CD4-positive, alpha-beta memory T cell (primary cell): Measurements from ENCODE around the gene PIP5K1C. TPM values are rescaled to one million over a fixed set of nuclear protein-coding genes. Genes with fewer than 3 reads are reported as not detected.

Source experiments
- CTCF ChIA-PET: fragments of 350-600 bp; sonication (Branson Sonifier 250); formaldehyde crosslinking; loops from one replicate; lab custom pipeline; 2021; ENCODE audit warnings: inconsistent platforms; ENCODE audit not compliant: partially characterized antibody; lab: Charles Lee
- POLR2A ChIA-PET: fragments of 350-600 bp; sonication (Branson Sonifier 250); formaldehyde crosslinking; loops from one replicate; lab custom pipeline; 2021; ENCODE audit not compliant: partially characterized antibody; lab: Charles Lee
- DNase-seq, 5 donors: peaks; one replicate each; pipeline versions ENCODE4 v3.0.0 to v3.0.0-alpha.2; 2020 to 2022; ENCODE audit warnings: mixed read lengths in 1 of 5
- H3K27ac ChIP-seq: one replicate; pipeline ENCODE4 v1.7.0; 2013; ENCODE audit warnings: low read depth, low read length
- H3K27me3 ChIP-seq: 2 replicates; pipeline ENCODE4 v1.7.0; 2013; ENCODE audit warnings: mild to moderate bottlenecking, low read length, moderate library complexity; ENCODE audit not compliant: insufficient read depth
- H3K36me3 ChIP-seq: 2 replicates; pipeline ENCODE4 v1.7.0; 2013; ENCODE audit warnings: mild to moderate bottlenecking, low read length, moderate library complexity; ENCODE audit not compliant: insufficient read depth
- H3K4me1 ChIP-seq: 2 replicates; pipeline ENCODE4 v1.7.0; 2013; ENCODE audit warnings: mild to moderate bottlenecking, low read length, moderate library complexity; ENCODE audit not compliant: insufficient read depth
- H3K4me3 ChIP-seq, 2 donors: one replicate each; pipeline ENCODE4 v1.7.0; 2013; ENCODE audit warnings: low read length in 2 of 2, mild to moderate bottlenecking in 1 of 2
- H3K9me3 ChIP-seq, 2 donors: one replicate each; pipeline ENCODE4 v1.7.0; 2013; ENCODE audit warnings: low read length in 2 of 2, control low read depth in 1 of 2; ENCODE audit not compliant: control insufficient read depth in 1 of 2
- H3K27ac Mint-ChIP-seq, 7 donors: one replicate each; pipeline ENCODE4 v1.8.0; 2020 to 2021; ENCODE audit warnings: mixed read lengths in 7 of 7, mild to moderate bottlenecking in 6 of 7, inconsistent platforms in 3 of 7, moderate library complexity in 3 of 7
- H3K27me3 Mint-ChIP-seq, 2 donors: one replicate each; pipeline ENCODE4 v1.8.0; 2020 to 2021; ENCODE audit warnings: mixed read lengths in 2 of 2
- H3K36me3 Mint-ChIP-seq, 2 donors: one replicate each; pipeline ENCODE4 v1.8.0; 2020 to 2021; ENCODE audit warnings: mixed read lengths in 2 of 2, inconsistent platforms in 1 of 2, mild to moderate bottlenecking in 1 of 2
- H3K4me1 Mint-ChIP-seq, 4 donors: one replicate each; pipeline ENCODE4 v1.8.0; 2020 to 2021; ENCODE audit warnings: mixed read lengths in 4 of 4, mild to moderate bottlenecking in 1 of 4
- H3K4me3 Mint-ChIP-seq, 8 donors: one replicate each; pipeline ENCODE4 v1.8.0; 2020 to 2021; ENCODE audit warnings: mixed read lengths in 8 of 8, mild to moderate bottlenecking in 7 of 8, moderate library complexity in 6 of 8, inconsistent platforms in 3 of 8
- H3K9me3 Mint-ChIP-seq, 8 donors: one replicate each; pipeline ENCODE4 v1.8.0; 2020 to 2021; ENCODE audit warnings: mixed read lengths in 8 of 8, mild to moderate bottlenecking in 5 of 8, inconsistent platforms in 3 of 8, moderate library complexity in 1 of 8
- intact Hi-C: fragments of 100-400 bp; cut with micrococcal nuclease; formaldehyde crosslinking; loops from one replicate; pipeline ENCODE4 v1.15.1; 2023
- polyA plus RNA-seq, 2 donors: library from polyadenylated mRNA; unstranded; fragments of 300-500 nt; fragmentation: Illumina TruSeq; gene quantifications; one replicate each; pipeline ENCODE4 v1.2.3, GENCODE V29; 2021
- total RNA-seq, 2 experiments: library from RNA; stranded (reverse); gene quantifications; one replicate each; pipeline ENCODE4 v1.2.3, GENCODE V29; 2021

PIP5K1C gene
- total and polyA plus RNA-seq, 4 experiments from 2014 or later, result 1.7 to 29.7 (median 23.7) TPM

GRCh38 chr19:3687774-3688706 lies 12.2 kb downstream of the PIP5K1C start:
- intact Hi-C loops, result no loop called here
- H3K27ac ChIP-seq, result peak overlapping the region; percentile 45
- POLR2A ChIA-PET, result interaction anchor here (0.6 to 3.8 kb wide), 13 partner anchors 11 to 961 kb away, joined by 3 to 44 read pairs (median 4); partner anchors contain the start of genes MRPL54 and PIP5K1C
- Mint-ChIP-seq H3K4me3 (peak overlapping the region; percentile 69 to 88 (median 84)), H3K9me3 (no peaks in the 10 kb centered on the region), H3K27ac (peak overlapping the region; percentile 48 to 92 (median 78)), H3K27me3 (no peaks in the 10 kb centered on the region), H3K36me3 (peaks cover 3 to 10% of the 10 kb centered on the region in 2 donors), H3K4me1 (peaks cover 22 to 44% (median 32%) of the 10 kb centered on the region in 4 donors)
- peak overlapping the region; percentile 36 to 41 for H3K4me3 ChIP-seq
- DNase-seq, result peak; percentile 24 to 38 (median 33)
- no peaks in the 10 kb centered on the region for H3K9me3 ChIP-seq
- peaks cover 30% of the 10 kb centered on the region for H3K4me1 ChIP-seq
- CTCF ChIA-PET, result interaction anchor here (0.7 to 3.9 kb wide), 5 partner anchors 9 to 73 kb away, joined by 3 to 18 read pairs (median 8); partner anchors contain the start of gene PIP5K1C
- H3K36me3 ChIP-seq, result peaks cover 5% of the 10 kb centered on the region
- H3K27me3 ChIP-seq, result no peaks in the 10 kb centered on the region

GRCh38 chr19:3687393-3687773 lies 12.9 kb downstream of the PIP5K1C start:
- no peaks in the 10 kb centered on the region for H3K9me3 ChIP-seq
- peaks cover 5% of the 10 kb centered on the region for H3K36me3 ChIP-seq
- H3K4me3 ChIP-seq, result peak overlapping the region; percentile 36 to 41
- Mint-ChIP-seq H3K4me1 (peaks cover 20 to 39% (median 30%) of the 10 kb centered on the region in 4 donors), H3K27ac (peak overlapping the region; percentile 77 to 92 (median 84)), H3K4me3 (peak overlapping the region; percentile 74 to 88 (median 84)), H3K27me3 (no peaks in the 10 kb centered on the region), H3K36me3 (peaks cover 3 to 10% of the 10 kb centered on the region in 2 donors), H3K9me3 (no peaks in the 10 kb centered on the region)
- no peaks in the 10 kb centered on the region for H3K27me3 ChIP-seq
- peaks cover 30% of the 10 kb centered on the region for H3K4me1 ChIP-seq
- CTCF ChIA-PET, result interaction anchor here (0.7 to 3.4 kb wide), 4 partner anchors 10 to 73 kb away, joined by 3 to 18 read pairs (median 6); no protein-coding TSS in a partner anchor
- H3K27ac ChIP-seq, result peak overlapping the region; percentile 45
- peak in 1 of 5 donors; percentile 30 for DNase-seq
- POLR2A ChIA-PET, result interaction anchor here (0.6 to 3.8 kb wide), 12 partner anchors 12 to 962 kb away, joined by 3 to 44 read pairs (median 4); partner anchors contain the start of genes MRPL54 and PIP5K1C
- intact Hi-C loops, result no loop called here

GRCh38 chr19:3684817-3685410 lies 15.4 kb downstream of the PIP5K1C start:
- Histone ChIP-seq H3K9me3 (no peaks in the 10 kb centered on the region), H3K27me3 (no peaks in the 10 kb centered on the region), H3K4me3 (no peak overlapping the region), H3K36me3 (peaks cover 5% of the 10 kb centered on the region), H3K27ac (no peak overlapping the region), H3K4me1 (peaks cover 20% of the 10 kb centered on the region)
- H3K4me3 Mint-ChIP-seq, result peak overlapping the region in 1 of 8 donors; percentile 20
- no peak for DNase-seq
- CTCF ChIA-PET, result no interaction called here
- POLR2A ChIA-PET, result no interaction called here
- H3K4me1 Mint-ChIP-seq, result peaks cover 10 to 21% (median 15%) of the 10 kb centered on the region in 4 donors
- H3K36me3 Mint-ChIP-seq, result peaks cover 3 to 10% of the 10 kb centered on the region in 2 donors
- H3K27me3 Mint-ChIP-seq, result no peaks in the 10 kb centered on the region
- peak overlapping the region in 2 of 7 donors; percentile 3 to 15 for H3K27ac Mint-ChIP-seq
- H3K9me3 Mint-ChIP-seq, result no peaks in the 10 kb centered on the region
- intact Hi-C loops, result no loop called here

- H3K27ac ChIP-seq, result no peak overlapping the region
- no peaks in the 10 kb centered on the region for H3K9me3 ChIP-seq
- H3K36me3 Mint-ChIP-seq, result peaks cover 3 to 10% of the 10 kb centered on the region in 2 donors
- intact Hi-C loops, result no loop called here
- no peaks in the 10 kb centered on the region for H3K9me3 Mint-ChIP-seq
- ChIA-PET POLR2A (no interaction called here), CTCF (no interaction called here)
- no peak overlapping the region for H3K4me3 ChIP-seq
- H3K4me1 ChIP-seq, result peaks cover 17% of the 10 kb centered on the region
- no peaks in the 10 kb centered on the region for H3K27me3 Mint-ChIP-seq
- no peak for DNase-seq
- H3K4me1 Mint-ChIP-seq, result peaks cover 7 to 22% (median 11%) of the 10 kb centered on the region in 4 donors
- H3K4me3 Mint-ChIP-seq, result no peak overlapping the region
- H3K27ac Mint-ChIP-seq, result no peak overlapping the region
- peaks cover 5% of the 10 kb centered on the region for H3K36me3 ChIP-seq
- H3K27me3 ChIP-seq, result no peaks in the 10 kb centered on the region
Observed at GRCh38 chr19:3684054-3684816, 16.0 kb downstream of the PIP5K1C start.

- Histone ChIP-seq H3K4me1 (peaks cover 15% of the 10 kb centered on the region), H3K36me3 (peaks cover 5% of the 10 kb centered on the region), H3K4me3 (no peak overlapping the region), H3K9me3 (no peaks in the 10 kb centered on the region), H3K27ac (no peak overlapping the region), H3K27me3 (no peaks in the 10 kb centered on the region)
- Mint-ChIP-seq H3K4me3 (no peak overlapping the region), H3K4me1 (peaks cover 7 to 20% (median 10%) of the 10 kb centered on the region in 4 donors), H3K36me3 (peaks cover 3 to 10% of the 10 kb centered on the region in 2 donors), H3K9me3 (no peaks in the 10 kb centered on the region), H3K27me3 (no peaks in the 10 kb centered on the region), H3K27ac (no peak overlapping the region)
- POLR2A ChIA-PET, result no interaction called here
- CTCF ChIA-PET, result no interaction called here
- intact Hi-C loops, result no loop called here
- DNase-seq, result no peak
Observed at GRCh38 chr19:3683405-3684053, 16.7 kb downstream of the PIP5K1C start.

- peaks cover 9% of the 10 kb centered on the region for H3K4me1 ChIP-seq
- intact Hi-C loops, result no loop called here
- ChIA-PET CTCF (interaction anchor here (1.1 kb wide), 1 partner anchor 9 kb away, joined by 4 read pairs; no protein-coding TSS in a partner anchor), POLR2A (no interaction called here)
- no peak overlapping the region for H3K4me3 Mint-ChIP-seq
- no peak overlapping the region for H3K27ac Mint-ChIP-seq
- no peak overlapping the region for H3K27ac ChIP-seq
- DNase-seq, result no peak
- H3K27me3 Mint-ChIP-seq, result no peaks in the 10 kb centered on the region
- H3K36me3 ChIP-seq, result peaks cover 5% of the 10 kb centered on the region
- H3K4me1 Mint-ChIP-seq, result peaks cover 5 to 17% (median 8%) of the 10 kb centered on the region in 4 donors
- peaks cover 3 to 10% of the 10 kb centered on the region in 2 donors for H3K36me3 Mint-ChIP-seq
- no peaks in the 10 kb centered on the region for H3K9me3 ChIP-seq
- no peaks in the 10 kb centered on the region for H3K9me3 Mint-ChIP-seq
- H3K27me3 ChIP-seq, result no peaks in the 10 kb centered on the region
- H3K4me3 ChIP-seq, result no peak overlapping the region
Observed at GRCh38 chr19:3682741-3683404, 17.4 kb downstream of the PIP5K1C start.
